Mammary epithelial cell (primary cell): ENCODE data around the gene KRTAP9-9.
"Not testable (repeated sequence)": the region's sequence is repeated elsewhere in the genome, so short reads cannot be mapped to it uniquely, and the experiment has no call there.

Experiments used
- EZH2 ChIP-seq: IDR thresholded peaks from 2 replicates; pipeline ENCODE4 v1.6.1; 2012; ENCODE audit warnings: low read length, inconsistent platforms, borderline replicate concordance
- TF ChIP-seq, protein P1 (sequence below), 2 donors: IDR thresholded peaks in 1 of 2; conservative IDR thresholded peaks in 1 of 2; 2 replicates each; pipeline ENCODE4 v1.5.1; 2011 to 2012; ENCODE audit warnings: inconsistent platforms in 2 of 2, low read length in 2 of 2, mild to moderate bottlenecking in 2 of 2, control low read depth in 1 of 2, low read depth in 1 of 2; ENCODE audit not compliant: insufficient read depth in 1 of 2; ENCODE audit errors: extremely low read depth in 1 of 2

DNA sequence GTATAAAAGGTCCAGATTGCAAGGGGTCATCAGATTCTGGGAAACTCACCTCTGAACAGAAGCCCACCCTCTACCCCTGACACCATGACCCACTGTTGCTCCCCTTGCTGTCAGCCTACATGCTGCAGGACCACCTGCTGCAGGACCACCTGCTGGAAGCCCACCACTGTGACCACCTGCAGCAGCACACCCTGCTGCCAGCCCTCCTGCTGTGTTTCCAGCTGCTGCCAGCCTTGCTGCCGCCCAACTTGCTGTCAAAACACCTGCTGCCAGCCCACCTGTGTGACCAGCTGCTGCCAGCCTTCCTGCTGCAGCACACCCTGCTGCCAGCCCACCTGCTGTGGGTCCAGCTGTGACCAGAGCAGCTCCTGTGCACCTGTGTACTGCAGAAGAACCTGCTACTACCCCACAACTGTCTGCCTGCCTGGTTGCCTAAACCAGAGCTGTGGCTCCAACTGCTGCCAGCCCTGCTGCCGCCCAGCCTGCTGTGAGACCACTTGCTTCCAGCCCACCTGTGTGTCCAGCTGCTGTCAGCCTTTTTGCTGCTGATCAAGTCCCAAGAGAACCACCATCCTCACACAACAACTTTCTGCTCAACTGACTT, 5.4 kb upstream of the KRTAP9-9 start, which contains the start of gene KRTAP9-4:
- TF ChIP-seq, protein P1, sequence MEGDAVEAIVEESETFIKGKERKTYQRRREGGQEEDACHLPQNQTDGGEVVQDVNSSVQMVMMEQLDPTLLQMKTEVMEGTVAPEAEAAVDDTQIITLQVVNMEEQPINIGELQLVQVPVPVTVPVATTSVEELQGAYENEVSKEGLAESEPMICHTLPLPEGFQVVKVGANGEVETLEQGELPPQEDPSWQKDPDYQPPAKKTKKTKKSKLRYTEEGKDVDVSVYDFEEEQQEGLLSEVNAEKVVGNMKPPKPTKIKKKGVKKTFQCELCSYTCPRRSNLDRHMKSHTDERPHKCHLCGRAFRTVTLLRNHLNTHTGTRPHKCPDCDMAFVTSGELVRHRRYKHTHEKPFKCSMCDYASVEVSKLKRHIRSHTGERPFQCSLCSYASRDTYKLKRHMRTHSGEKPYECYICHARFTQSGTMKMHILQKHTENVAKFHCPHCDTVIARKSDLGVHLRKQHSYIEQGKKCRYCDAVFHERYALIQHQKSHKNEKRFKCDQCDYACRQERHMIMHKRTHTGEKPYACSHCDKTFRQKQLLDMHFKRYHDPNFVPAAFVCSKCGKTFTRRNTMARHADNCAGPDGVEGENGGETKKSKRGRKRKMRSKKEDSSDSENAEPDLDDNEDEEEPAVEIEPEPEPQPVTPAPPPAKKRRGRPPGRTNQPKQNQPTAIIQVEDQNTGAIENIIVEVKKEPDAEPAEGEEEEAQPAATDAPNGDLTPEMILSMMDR (conservative IDR thresholded peaks at IDR 0.05 in 1 of 2, IDR thresholded peaks at IDR 0.05 in 1 of 2; ENCODE audit: extremely low read depth in 1 of 2, insufficient read depth in 1 of 2, low read depth in 1 of 2, low read length in 2 of 2), result not testable (repeated sequence)
- not testable (repeated sequence) for TF ChIP-seq EZH2
